Duodenal mucosa (tissue), 2 donors: ENCODE data around the gene MYRF.

Source experiments
- H3K27ac ChIP-seq: one replicate; pipeline ENCODE4 v1.7.0; 2013; ENCODE audit warnings: low read depth, low read length
- H3K27me3 ChIP-seq, 2 donors: one replicate each; pipeline ENCODE4 v1.7.0; 2013; ENCODE audit warnings: low read length in 2 of 2, control low read depth in 1 of 2; ENCODE audit not compliant: insufficient read depth in 2 of 2, control insufficient read depth in 1 of 2
- H3K36me3 ChIP-seq, 2 donors: one replicate each; pipeline ENCODE4 v1.7.0; 2013; ENCODE audit warnings: low read length in 2 of 2, control low read depth in 1 of 2; ENCODE audit not compliant: insufficient read depth in 2 of 2, control insufficient read depth in 1 of 2
- H3K4me1 ChIP-seq, 2 donors: one replicate each; pipeline ENCODE4 v1.7.0; 2013; ENCODE audit warnings: low read length in 2 of 2, control low read depth in 1 of 2; ENCODE audit not compliant: insufficient read depth in 2 of 2, control insufficient read depth in 1 of 2
- H3K4me3 ChIP-seq, 2 donors: one replicate each; pipeline ENCODE4 v1.7.0; 2013; ENCODE audit warnings: low read length in 2 of 2, low read depth in 1 of 2
- H3K9ac ChIP-seq, 2 donors: one replicate each; pipeline ENCODE4 v1.7.0; 2013; ENCODE audit warnings: low read length in 2 of 2, low read depth in 1 of 2
- H3K9me3 ChIP-seq, 2 donors: one replicate each; pipeline ENCODE4 v1.7.0; 2013; ENCODE audit warnings: low read length in 2 of 2, control low read depth in 1 of 2; ENCODE audit not compliant: control insufficient read depth in 1 of 2

The MYRF gene

DNA sequence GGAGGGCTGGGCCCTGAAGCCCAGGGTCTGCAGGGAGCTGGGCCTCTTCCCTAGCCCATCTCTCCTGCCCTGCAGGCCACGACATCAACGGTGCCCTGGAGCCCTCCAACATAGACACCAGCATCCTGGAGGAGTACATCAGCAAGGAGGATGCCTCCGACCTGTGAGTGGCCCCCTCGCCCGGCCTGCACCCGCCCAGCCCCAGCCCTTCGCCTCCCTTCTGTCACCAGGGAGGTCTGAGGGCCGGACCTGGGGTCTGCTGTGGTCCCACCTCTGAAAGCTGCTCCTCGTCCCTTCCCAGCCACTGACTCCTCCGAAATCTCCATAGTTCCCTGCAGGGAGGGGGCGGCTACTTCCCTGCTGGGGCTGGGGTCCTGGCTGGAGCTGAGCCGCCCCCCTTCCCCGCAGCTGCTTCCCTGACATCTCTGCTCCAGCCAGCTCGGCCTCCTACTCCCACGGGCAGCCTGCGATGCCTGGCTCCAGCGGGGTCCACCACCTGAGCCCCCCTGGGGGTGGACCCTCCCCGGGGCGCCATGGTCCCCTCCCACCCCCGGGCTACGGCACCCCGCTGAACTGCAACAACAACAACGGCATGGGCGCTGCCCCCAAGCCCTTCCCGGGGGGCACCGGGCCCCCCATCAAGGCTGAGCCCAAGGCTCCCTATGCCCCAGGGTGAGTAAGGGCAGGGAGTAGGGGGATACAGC is 13.3 kb downstream of the MYRF start:
- no peak overlapping the region for H3K9ac ChIP-seq
- no peak overlapping the region for H3K4me3 ChIP-seq
- H3K9me3 ChIP-seq: no peaks in the 10 kb centered on the region
- peaks cover 0 to 3% of the 10 kb centered on the region in 2 donors for H3K27me3 ChIP-seq
- peaks cover 0 to 8% of the 10 kb centered on the region in 2 donors for H3K36me3 ChIP-seq
- no peak overlapping the region for H3K27ac ChIP-seq
- H3K4me1 ChIP-seq: peaks cover 7 to 14% of the 10 kb centered on the region in 2 donors

DNA sequence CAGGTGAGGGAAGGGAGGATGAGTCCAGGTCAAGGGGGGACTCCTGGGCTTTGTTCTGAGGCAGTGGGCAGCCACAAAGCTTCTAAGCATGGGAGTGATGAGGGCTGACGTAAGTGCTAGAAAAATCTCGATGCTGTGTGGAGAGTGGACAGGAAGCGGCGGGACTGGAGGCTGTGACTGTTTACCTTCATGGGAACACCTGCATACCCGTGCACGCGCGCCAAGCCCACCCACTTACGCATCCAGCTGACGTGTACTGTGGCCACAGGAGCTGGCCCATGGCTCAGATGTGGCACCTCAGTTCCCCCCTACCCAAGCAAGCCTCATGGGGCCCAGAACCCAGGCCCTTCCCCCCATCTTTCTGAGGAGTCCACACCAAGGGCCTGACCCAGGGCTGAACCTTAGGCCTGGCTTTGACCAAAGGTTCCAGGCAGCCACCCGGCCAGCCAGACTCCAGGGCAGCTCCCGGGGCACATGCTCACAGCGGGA is 14.0 kb downstream of the MYRF start:
- peaks cover 0 to 3% of the 10 kb centered on the region in 2 donors for H3K27me3 ChIP-seq
- no peaks in the 10 kb centered on the region for H3K9me3 ChIP-seq
- peaks cover 0 to 13% of the 10 kb centered on the region in 2 donors for H3K36me3 ChIP-seq
- H3K4me1 ChIP-seq: peaks cover 7 to 14% of the 10 kb centered on the region in 2 donors
- H3K9ac ChIP-seq: no peak overlapping the region
- H3K27ac ChIP-seq: no peak overlapping the region
- no peak overlapping the region for H3K4me3 ChIP-seq

DNA sequence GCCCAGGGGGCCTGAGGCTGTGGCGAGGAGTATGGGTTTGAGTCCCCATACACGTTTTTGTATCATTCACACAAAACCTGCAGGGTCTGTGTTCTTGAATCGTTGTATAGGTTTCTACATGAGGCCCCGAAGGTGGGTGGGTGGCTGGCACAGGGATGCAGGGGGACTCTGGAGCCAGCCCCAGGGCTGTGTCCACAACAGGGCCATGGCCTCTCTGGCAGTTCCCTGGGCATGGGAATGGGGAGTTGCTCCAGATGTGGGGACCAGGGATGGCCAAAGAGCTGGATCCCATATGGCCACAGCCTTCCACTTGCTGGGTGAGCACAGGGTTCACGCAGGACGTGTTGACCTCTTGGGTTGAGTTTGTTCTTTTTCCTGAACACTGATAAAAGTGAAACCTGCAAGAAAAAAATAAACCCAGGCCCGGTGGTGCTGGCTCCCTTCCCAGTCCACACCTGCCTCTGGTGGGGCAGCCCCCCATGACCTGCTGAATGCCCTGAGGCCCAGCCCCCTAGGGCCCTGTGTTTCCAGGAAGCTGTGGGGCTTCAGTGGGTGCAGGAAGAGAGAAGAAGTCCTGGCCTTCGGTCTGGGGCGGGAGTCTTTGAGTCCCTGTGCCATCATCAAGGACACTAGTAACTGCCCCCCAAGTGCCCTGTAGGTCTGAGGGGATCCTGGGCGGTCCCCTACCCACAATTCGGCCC is 16.1 kb downstream of the MYRF start:
- Histone ChIP-seq H3K9me3 (no peaks in the 10 kb centered on the region), H3K27me3 (no peaks in the 10 kb centered on the region), H3K4me1 (peaks cover 12 to 21% of the 10 kb centered on the region in 2 donors), H3K4me3 (no peak overlapping the region), H3K27ac (no peak overlapping the region), H3K9ac (no peak overlapping the region), H3K36me3 (peaks cover 0 to 13% of the 10 kb centered on the region in 2 donors)

DNA sequence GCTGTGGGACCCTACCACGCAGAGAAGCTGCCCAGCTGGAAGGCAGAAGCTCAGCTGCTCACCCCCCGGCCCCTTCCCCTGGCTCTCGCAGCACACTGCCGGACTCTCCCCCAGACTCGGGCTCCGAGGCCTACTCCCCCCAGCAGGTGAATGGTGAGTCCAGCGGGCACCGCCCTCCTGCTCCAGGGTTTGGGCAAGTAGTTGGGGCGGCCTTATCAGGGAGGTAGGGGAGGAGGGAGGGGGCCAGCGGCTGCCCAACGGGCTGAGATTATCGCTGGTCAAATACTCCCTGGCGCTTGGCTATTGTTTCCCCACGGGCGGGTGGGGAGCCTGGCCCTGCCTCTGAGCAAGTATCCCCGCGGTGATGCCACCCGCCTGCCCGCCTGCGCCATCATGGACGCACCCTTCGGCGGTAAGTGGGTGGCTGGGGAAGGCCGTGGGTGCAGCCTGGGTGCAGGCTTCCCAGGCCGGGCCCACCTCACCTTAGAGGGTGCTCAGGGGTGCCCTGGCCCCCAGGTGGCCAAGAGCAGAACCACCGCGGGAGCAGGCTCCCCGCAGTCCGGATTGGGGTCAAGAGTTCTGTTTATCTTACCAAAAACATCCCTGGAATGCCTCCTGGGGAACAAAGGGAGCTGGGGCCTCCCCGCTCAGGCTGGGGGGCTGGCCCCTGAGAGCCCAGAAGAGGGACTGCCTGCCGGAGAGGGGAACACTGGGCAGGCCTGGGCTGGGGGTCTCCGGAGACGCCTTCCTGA is 16.9 kb downstream of the MYRF start:
- Histone ChIP-seq H3K36me3 (peaks cover 0 to 13% of the 10 kb centered on the region in 2 donors), H3K9ac (no peak overlapping the region), H3K4me1 (peaks cover 12 to 21% of the 10 kb centered on the region in 2 donors), H3K27ac (no peak overlapping the region), H3K9me3 (no peaks in the 10 kb centered on the region), H3K27me3 (no peaks in the 10 kb centered on the region), H3K4me3 (no peak overlapping the region)

DNA sequence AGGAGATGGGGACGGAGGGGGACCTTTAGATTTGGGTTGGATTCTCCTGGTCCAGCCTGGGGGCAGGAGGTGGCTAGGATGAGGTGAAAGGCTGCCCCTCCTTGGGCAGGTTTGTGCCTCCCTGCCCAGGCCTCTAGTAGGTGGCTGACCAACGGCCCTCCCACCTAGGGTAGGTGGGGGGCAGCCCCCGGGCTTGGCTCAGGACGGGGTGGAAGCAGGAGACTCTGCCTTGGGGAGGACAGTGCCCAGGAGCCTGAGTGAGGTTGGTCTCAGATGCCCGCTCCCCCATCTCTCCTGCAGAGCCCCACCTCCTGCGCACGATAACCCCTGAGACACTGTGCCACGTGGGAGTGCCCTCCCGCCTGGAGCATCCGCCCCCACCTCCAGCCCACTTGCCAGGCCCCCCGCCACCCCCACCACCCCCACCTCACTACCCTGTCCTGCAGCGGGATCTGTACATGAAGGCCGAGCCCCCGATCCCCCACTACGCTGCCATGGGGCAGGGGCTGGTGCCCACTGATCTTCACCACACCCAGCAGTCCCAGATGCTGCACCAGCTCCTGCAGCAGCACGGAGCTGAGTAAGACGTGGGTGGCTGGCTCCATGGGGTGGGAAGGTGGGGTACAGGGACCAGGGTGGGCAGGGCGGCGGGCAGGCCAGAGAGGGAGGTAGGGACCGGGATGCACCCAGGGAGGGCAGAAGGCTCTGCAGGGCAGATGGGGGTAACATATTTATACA is 17.7 kb downstream of the MYRF start:
- Histone ChIP-seq H3K9me3 (no peaks in the 10 kb centered on the region), H3K9ac (no peak overlapping the region), H3K27ac (no peak overlapping the region), H3K27me3 (no peaks in the 10 kb centered on the region), H3K4me3 (no peak overlapping the region), H3K4me1 (peaks cover 12 to 21% of the 10 kb centered on the region in 2 donors), H3K36me3 (peaks cover 0 to 13% of the 10 kb centered on the region in 2 donors)

DNA sequence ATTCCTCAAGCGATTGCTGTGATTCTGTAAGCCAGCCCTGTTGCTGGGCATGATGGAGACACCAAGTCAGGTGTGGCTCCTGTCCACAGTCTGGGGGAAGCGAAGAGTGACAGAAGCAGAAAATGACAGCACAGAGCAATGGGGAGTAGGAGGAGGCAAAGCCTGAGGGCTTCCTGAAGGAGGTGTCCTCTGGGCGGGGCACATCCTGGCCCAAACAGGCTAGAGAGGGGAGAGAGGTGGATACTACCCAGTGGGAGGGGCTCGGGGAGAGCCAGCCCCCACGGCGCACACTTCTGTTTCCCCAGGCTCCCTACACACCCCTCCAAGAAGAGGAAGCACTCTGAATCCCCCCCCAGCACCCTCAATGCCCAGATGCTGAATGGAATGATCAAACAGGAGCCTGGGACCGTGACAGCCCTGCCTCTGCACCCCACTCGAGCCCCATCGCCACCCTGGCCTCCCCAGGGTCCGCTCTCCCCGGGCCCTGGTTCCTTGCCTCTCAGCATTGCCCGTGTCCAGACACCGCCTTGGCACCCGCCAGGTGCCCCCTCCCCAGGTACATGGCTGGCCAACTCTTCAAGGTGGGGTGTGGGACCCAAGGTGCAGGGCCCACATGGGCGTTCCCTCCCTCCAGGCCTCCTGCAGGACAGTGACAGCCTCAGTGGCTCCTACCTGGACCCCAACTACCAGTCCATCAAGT is 18.9 kb downstream of the MYRF start:
- Histone ChIP-seq H3K9ac (no peak overlapping the region), H3K4me1 (peaks cover 12 to 28% of the 10 kb centered on the region in 2 donors), H3K36me3 (peaks cover 0 to 12% of the 10 kb centered on the region in 2 donors), H3K27ac (no peak overlapping the region), H3K4me3 (no peak overlapping the region), H3K27me3 (no peaks in the 10 kb centered on the region), H3K9me3 (no peaks in the 10 kb centered on the region)

DNA sequence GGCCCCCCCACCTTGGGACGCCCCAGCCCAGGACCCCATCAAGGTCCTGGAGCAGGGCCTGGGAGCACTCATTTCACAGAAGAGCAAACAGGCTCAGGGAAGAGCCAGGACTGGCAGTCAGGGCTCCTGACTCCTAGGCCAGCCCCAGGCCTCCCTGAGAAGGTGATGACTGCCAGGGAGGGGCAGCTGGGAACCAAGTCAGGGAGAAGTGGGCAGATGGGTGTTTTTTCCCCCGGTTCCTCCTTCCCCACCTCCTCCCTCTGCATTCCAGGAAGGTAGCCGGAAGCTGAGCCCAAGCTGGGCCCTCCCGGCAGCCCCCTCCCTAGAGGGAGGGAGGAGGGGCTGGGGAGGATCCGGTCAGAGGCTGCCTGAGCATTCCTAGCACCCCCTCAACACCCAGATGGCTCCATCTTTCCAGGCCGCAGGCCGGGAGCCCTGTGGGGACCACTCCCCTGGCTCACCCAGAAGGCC is 19.6 kb downstream of the MYRF start:
- Histone ChIP-seq H3K4me1 (peaks cover 12 to 25% of the 10 kb centered on the region in 2 donors), H3K9ac (no peak overlapping the region), H3K36me3 (peaks cover 3 to 8% of the 10 kb centered on the region in 2 donors), H3K9me3 (no peaks in the 10 kb centered on the region), H3K27me3 (no peaks in the 10 kb centered on the region), H3K4me3 (no peak overlapping the region), H3K27ac (no peak overlapping the region)

DNA sequence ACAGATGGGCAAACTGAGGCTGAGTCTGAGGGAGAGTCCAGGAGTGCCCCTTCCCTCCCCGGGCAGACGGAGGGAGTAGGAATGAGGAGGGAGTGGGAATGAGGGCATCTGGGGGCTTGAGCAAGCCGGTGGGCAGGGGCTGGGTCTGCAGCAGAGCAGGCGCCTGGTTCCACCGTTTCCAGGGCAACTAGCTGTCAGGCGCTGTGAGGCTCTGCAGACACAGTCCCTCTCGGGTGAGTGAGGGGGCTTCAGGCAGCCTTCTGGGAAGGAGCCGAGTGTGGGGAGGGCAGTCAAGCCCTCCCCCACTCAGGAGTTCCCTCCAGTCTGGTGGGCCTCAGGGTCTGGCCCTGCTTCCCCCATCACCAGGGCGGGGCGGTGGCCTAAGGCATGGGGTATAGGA is 20.9 kb downstream of the MYRF start:
- no peaks in the 10 kb centered on the region for H3K9me3 ChIP-seq
- H3K4me3 ChIP-seq: no peak overlapping the region
- peaks cover 9 to 19% of the 10 kb centered on the region in 2 donors for H3K4me1 ChIP-seq
- H3K9ac ChIP-seq: no peak overlapping the region
- peaks cover 13 to 18% of the 10 kb centered on the region in 2 donors for H3K36me3 ChIP-seq
- H3K27me3 ChIP-seq: no peaks in the 10 kb centered on the region
- H3K27ac ChIP-seq: no peak overlapping the region

DNA sequence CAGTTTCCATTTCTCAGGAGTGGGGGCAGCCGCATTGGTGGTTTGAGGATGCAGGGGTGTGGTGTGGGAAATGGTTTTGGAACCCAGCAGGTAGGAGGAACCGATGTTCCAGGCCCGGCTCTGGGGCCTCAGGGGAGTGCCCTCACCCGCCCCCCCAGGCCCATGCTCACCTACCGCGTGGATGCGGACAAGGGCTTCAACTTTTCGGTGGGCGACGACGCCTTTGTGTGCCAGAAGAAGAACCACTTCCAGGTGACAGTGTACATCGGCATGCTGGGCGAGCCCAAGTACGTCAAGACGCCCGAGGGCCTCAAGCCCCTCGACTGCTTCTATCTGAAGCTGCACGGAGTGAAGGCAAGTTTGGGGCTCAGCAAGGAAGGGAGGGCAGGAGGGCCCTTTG is 21.4 kb downstream of the MYRF start:
- H3K4me1 ChIP-seq: peaks cover 5 to 17% of the 10 kb centered on the region in 2 donors
- no peak overlapping the region for H3K27ac ChIP-seq
- H3K9me3 ChIP-seq: no peaks in the 10 kb centered on the region
- H3K27me3 ChIP-seq: no peaks in the 10 kb centered on the region
- no peak overlapping the region for H3K9ac ChIP-seq
- peaks cover 17 to 22% of the 10 kb centered on the region in 2 donors for H3K36me3 ChIP-seq
- no peak overlapping the region for H3K4me3 ChIP-seq
